ENCODE measurements around the gene MON2. TPM values are rescaled to one million over a fixed set of nuclear protein-coding genes. Genes with fewer than 3 reads are reported as not detected.

Gene MON2, protein sequence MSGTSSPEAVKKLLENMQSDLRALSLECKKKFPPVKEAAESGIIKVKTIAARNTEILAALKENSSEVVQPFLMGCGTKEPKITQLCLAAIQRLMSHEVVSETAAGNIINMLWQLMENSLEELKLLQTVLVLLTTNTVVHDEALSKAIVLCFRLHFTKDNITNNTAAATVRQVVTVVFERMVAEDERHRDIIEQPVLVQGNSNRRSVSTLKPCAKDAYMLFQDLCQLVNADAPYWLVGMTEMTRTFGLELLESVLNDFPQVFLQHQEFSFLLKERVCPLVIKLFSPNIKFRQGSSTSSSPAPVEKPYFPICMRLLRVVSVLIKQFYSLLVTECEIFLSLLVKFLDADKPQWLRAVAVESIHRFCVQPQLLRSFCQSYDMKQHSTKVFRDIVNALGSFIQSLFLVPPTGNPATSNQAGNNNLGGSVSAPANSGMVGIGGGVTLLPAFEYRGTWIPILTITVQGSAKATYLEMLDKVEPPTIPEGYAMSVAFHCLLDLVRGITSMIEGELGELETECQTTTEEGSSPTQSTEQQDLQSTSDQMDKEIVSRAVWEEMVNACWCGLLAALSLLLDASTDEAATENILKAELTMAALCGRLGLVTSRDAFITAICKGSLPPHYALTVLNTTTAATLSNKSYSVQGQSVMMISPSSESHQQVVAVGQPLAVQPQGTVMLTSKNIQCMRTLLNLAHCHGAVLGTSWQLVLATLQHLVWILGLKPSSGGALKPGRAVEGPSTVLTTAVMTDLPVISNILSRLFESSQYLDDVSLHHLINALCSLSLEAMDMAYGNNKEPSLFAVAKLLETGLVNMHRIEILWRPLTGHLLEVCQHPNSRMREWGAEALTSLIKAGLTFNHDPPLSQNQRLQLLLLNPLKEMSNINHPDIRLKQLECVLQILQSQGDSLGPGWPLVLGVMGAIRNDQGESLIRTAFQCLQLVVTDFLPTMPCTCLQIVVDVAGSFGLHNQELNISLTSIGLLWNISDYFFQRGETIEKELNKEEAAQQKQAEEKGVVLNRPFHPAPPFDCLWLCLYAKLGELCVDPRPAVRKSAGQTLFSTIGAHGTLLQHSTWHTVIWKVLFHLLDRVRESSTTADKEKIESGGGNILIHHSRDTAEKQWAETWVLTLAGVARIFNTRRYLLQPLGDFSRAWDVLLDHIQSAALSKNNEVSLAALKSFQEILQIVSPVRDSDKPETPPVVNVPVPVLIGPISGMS (N-terminal part only)
- total RNA-seq: 11.3 and 12.6 TPM in 2 replicates

DNA sequence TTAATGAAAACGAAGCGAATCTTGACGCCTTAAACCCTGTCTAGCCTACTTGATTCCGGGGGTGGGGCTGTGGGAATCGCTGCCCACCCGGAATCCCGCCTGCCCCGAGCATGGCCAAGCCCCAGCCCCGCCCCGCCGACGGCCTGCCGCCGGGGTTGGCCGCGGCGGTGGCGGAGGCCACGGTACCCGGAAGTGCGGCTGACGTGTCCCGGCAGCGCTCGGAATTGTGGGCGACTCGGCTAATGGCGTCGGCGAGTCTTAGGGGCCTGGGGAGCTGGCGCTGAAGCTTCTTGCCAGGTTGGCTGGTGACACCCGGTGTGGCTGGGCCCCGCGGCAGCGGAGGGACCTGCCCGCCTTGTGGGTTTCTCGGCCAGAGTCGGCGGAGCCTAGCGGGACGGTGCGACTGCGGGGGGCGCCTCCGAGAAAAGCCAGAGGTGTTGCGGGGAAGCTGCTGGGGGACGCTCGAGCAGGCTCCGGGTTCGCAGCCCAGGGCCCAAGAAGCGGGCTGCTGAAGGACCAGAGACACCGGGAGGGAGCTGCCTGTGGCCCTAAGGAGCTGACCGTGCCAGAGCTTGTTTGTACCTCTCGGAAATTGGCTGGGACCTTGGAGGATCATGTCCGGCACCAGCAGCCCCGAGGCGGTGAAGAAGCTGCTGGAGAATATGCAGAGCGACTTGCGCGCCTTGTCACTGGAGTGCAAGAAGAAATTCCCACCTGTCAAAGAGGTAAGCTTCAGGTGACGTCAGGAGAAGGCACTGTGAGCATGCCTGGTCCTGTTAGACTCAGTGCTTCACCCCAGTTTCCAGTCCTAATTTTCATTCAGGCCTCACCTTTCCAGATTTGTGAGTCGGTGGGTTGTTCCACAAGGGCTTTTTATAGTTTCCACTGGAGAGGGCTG, at the start of gene MON2:
Gene MON2, plus strand, starts transcription at position 233 of the 898 bp plus-strand sequence. Its CDS starts 382 bp downstream, at position 615.

Other genes starting within 250 kb of the MON2 start
- 18.1 and 20.3 TPM in 2 replicates for gene USP15, start 206.4 kb upstream of the MON2 start, total RNA-seq